ENCODE measurements around the gene LATS1. TPM values are rescaled to one million over a fixed set of nuclear protein-coding genes. Genes with fewer than 3 reads are reported as not detected.

Gene LATS1
- total and polyA plus RNA-seq, 4 donors: 2.7 to 9.2 (median 5.5) TPM

DNA sequence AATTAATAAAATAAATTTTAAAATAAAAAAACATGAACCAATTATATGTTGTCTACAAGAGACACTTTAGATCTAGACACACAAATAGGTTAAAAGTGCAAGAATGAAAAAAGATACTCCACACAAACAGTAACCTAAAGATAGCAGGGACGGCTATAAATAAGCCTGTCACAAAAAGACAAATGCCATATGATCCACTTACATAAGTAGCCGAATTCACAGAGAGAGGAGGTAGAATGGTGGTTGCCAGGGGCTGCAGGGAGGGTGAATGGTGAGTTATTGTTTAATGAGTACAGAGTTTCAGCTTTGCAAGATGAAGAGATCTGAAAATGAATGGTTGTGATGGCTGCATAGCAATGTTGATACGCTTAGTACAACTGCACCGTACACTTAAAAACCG, 102.1 kb downstream of the LATS1 start:
- Histone ChIP-seq H3K36me3 (ENCODE audit: control insufficient read depth in 4 of 4, insufficient read depth in 3 of 4, low read depth in 1 of 4, low read length in 3 of 4) (peaks cover 1 to 12% (median 6%) of the 10 kb centered on the region in 4 donors), H3K4me3 (ENCODE audit: low read depth in 1 of 3, low read length in 3 of 3) (no peak overlapping the region), H3K9ac (ENCODE audit: low read depth in 1 of 2, low read length in 2 of 2) (no peak overlapping the region), H3K27ac (ENCODE audit: low read depth in 1 of 2, low read length in 2 of 2) (no peak overlapping the region), H3K27me3 (ENCODE audit: control insufficient read depth in 4 of 4, insufficient read depth in 4 of 4, low read length in 3 of 4) (no peaks in the 10 kb centered on the region), H3K4me1 (ENCODE audit: control insufficient read depth in 4 of 4, insufficient read depth in 4 of 4, low read length in 3 of 4) (no peaks in the 10 kb centered on the region), H3K9me3 (ENCODE audit: control insufficient read depth in 4 of 4, low read length in 3 of 4) (peaks cover 0 to 7% (median 4%) of the 10 kb centered on the region in 4 donors)
- TF ChIP-seq NR2F2 (IDR thresholded peaks at IDR 0.05): no peak
- no peak for TF ChIP-seq EGR1 (IDR thresholded peaks at IDR 0.05; ENCODE audit: low read depth in 2 of 2)
- TF ChIP-seq, protein P1, sequence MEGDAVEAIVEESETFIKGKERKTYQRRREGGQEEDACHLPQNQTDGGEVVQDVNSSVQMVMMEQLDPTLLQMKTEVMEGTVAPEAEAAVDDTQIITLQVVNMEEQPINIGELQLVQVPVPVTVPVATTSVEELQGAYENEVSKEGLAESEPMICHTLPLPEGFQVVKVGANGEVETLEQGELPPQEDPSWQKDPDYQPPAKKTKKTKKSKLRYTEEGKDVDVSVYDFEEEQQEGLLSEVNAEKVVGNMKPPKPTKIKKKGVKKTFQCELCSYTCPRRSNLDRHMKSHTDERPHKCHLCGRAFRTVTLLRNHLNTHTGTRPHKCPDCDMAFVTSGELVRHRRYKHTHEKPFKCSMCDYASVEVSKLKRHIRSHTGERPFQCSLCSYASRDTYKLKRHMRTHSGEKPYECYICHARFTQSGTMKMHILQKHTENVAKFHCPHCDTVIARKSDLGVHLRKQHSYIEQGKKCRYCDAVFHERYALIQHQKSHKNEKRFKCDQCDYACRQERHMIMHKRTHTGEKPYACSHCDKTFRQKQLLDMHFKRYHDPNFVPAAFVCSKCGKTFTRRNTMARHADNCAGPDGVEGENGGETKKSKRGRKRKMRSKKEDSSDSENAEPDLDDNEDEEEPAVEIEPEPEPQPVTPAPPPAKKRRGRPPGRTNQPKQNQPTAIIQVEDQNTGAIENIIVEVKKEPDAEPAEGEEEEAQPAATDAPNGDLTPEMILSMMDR (IDR thresholded peaks at IDR 0.05; ENCODE audit: low read depth, low read length, missing input control): no peak
- TF ChIP-seq, protein P2, sequence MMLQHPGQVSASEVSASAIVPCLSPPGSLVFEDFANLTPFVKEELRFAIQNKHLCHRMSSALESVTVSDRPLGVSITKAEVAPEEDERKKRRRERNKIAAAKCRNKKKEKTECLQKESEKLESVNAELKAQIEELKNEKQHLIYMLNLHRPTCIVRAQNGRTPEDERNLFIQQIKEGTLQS (IDR thresholded peaks at IDR 0.05): no peak
- no peak for TF ChIP-seq RXRA (IDR thresholded peaks at IDR 0.05)
- TF ChIP-seq SP1 (IDR thresholded peaks at IDR 0.05): no peak
- TF ChIP-seq, protein P3, sequence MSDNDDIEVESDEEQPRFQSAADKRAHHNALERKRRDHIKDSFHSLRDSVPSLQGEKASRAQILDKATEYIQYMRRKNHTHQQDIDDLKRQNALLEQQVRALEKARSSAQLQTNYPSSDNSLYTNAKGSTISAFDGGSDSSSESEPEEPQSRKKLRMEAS (IDR thresholded peaks at IDR 0.05): no peak
- TF ChIP-seq FOXA1 (IDR thresholded peaks at IDR 0.05): no peak
- TF ChIP-seq HNF4G (IDR thresholded peaks at IDR 0.05): no peak
- 75% methylated on average over 5 of the region's 5 CpGs for WGBS
- no peak for DNase-seq (ENCODE audit: low spot score)

DNA sequence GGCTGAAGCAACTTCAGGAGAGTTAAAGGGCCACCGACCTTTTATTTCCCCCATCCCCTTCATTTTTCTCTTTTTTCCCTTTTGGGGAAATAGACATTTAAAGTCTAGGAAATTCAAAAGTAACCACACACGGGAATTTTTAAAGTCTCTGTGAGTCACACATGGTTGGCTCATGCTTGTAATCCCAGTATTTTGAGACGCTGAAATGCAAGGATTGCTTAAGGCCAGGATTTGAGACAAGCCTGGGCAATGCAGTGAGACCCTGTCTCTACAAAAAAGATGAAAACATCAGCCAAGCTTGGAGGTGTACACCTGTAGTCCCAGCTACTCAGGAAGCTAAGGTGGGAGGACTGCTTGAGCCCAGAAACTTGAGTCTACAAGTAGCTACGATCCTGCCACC, 103.6 kb downstream of the LATS1 start:
- H3K9me3 ChIP-seq (ENCODE audit: control insufficient read depth in 4 of 4, low read length in 3 of 4): peaks cover 0 to 7% (median 4%) of the 10 kb centered on the region in 4 donors
- H3K27ac ChIP-seq (ENCODE audit: low read depth in 1 of 2, low read length in 2 of 2): no peak overlapping the region
- no peak overlapping the region for H3K4me3 ChIP-seq (ENCODE audit: low read depth in 1 of 3, low read length in 3 of 3)
- WGBS: 93% methylated on average over 4 of the region's 4 CpGs
- no peak overlapping the region for H3K9ac ChIP-seq (ENCODE audit: low read depth in 1 of 2, low read length in 2 of 2)
- H3K27me3 ChIP-seq (ENCODE audit: control insufficient read depth in 4 of 4, insufficient read depth in 4 of 4, low read length in 3 of 4): no peaks in the 10 kb centered on the region
- H3K4me1 ChIP-seq (ENCODE audit: control insufficient read depth in 4 of 4, insufficient read depth in 4 of 4, low read length in 3 of 4): no peaks in the 10 kb centered on the region
- peaks cover under 1 to 12% (median 5%) of the 10 kb centered on the region in 4 donors for H3K36me3 ChIP-seq (ENCODE audit: control insufficient read depth in 4 of 4, insufficient read depth in 3 of 4, low read depth in 1 of 4, low read length in 3 of 4)
- no peak for TF ChIP-seq FOXA1 (IDR thresholded peaks at IDR 0.05)
- no peak for TF ChIP-seq FOXA2 (IDR thresholded peaks at IDR 0.05)
- no peak for TF ChIP-seq TAF1 (conservative IDR thresholded peaks at IDR 0.05)
- no peak for TF ChIP-seq EGR1 (IDR thresholded peaks at IDR 0.05; ENCODE audit: low read depth in 2 of 2)
- TF ChIP-seq NR2F2 (IDR thresholded peaks at IDR 0.05): no peak
- TF ChIP-seq JUND (IDR thresholded peaks at IDR 0.05): no peak
- no peak for TF ChIP-seq SP1 (IDR thresholded peaks at IDR 0.05)
- TF ChIP-seq, protein P3 (IDR thresholded peaks at IDR 0.05): no peak
- TF ChIP-seq YY1 (IDR thresholded peaks at IDR 0.05): no peak
- TF ChIP-seq HNF4A (conservative IDR thresholded peaks at IDR 0.05): no peak
- TF ChIP-seq, protein P4, sequence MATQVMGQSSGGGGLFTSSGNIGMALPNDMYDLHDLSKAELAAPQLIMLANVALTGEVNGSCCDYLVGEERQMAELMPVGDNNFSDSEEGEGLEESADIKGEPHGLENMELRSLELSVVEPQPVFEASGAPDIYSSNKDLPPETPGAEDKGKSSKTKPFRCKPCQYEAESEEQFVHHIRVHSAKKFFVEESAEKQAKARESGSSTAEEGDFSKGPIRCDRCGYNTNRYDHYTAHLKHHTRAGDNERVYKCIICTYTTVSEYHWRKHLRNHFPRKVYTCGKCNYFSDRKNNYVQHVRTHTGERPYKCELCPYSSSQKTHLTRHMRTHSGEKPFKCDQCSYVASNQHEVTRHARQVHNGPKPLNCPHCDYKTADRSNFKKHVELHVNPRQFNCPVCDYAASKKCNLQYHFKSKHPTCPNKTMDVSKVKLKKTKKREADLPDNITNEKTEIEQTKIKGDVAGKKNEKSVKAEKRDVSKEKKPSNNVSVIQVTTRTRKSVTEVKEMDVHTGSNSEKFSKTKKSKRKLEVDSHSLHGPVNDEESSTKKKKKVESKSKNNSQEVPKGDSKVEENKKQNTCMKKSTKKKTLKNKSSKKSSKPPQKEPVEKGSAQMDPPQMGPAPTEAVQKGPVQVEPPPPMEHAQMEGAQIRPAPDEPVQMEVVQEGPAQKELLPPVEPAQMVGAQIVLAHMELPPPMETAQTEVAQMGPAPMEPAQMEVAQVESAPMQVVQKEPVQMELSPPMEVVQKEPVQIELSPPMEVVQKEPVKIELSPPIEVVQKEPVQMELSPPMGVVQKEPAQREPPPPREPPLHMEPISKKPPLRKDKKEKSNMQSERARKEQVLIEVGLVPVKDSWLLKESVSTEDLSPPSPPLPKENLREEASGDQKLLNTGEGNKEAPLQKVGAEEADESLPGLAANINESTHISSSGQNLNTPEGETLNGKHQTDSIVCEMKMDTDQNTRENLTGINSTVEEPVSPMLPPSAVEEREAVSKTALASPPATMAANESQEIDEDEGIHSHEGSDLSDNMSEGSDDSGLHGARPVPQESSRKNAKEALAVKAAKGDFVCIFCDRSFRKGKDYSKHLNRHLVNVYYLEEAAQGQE (IDR thresholded peaks at IDR 0.05): no peak
- TF ChIP-seq, protein P5, sequence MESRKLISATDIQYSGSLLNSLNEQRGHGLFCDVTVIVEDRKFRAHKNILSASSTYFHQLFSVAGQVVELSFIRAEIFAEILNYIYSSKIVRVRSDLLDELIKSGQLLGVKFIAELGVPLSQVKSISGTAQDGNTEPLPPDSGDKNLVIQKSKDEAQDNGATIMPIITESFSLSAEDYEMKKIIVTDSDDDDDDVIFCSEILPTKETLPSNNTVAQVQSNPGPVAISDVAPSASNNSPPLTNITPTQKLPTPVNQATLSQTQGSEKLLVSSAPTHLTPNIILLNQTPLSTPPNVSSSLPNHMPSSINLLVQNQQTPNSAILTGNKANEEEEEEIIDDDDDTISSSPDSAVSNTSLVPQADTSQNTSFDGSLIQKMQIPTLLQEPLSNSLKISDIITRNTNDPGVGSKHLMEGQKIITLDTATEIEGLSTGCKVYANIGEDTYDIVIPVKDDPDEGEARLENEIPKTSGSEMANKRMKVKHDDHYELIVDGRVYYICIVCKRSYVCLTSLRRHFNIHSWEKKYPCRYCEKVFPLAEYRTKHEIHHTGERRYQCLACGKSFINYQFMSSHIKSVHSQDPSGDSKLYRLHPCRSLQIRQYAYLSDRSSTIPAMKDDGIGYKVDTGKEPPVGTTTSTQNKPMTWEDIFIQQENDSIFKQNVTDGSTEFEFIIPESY (IDR thresholded peaks at IDR 0.05): no peak
- no peak for DNase-seq (ENCODE audit: low spot score)
